Kidney glomerular epithelial cell (primary cell): ENCODE data around the gene CARM1.
"Not testable (repeated sequence)": the region's sequence is repeated elsewhere in the genome, so short reads cannot be mapped to it uniquely, and the experiment has no call there.

Experiments
- DNase-seq: peaks from one replicate; lab custom pipeline; 2025; lab: John Stamatoyannopoulos, UW

The CARM1 gene

GRCh38 chr19:10928563-10929401 lies 57.4 kb downstream of the CARM1 start, which contains the start of the genes TIMM29 and YIPF2:
TIMM29 (plus strand) TSS chr19:10928811; CDS start chr19:10928823, 12 bp downstream.
YIPF2 (minus strand) TSS chr19:10928639; CDS start chr19:10928410, 229 bp downstream.
- DNase-seq, result peak; percentile 93

GRCh38 chr19:10929402-10929794 lies 58.0 kb downstream of the CARM1 start:
- no peak for DNase-seq

GRCh38 chr19:10935371-10936059 lies 64.2 kb downstream of the CARM1 start:
- no peak for DNase-seq

GRCh38 chr19:10936661-10937084 lies 65.3 kb downstream of the CARM1 start:
- peak; percentile 53 for DNase-seq

GRCh38 chr19:10941649-10942048 lies 70.3 kb downstream of the CARM1 start:
- not testable (repeated sequence) for DNase-seq

GRCh38 chr19:10943412-10943811 lies 72.1 kb downstream of the CARM1 start:
- not testable (repeated sequence) for DNase-seq

- no peak for DNase-seq
Measured at GRCh38 chr19:10945264-10945663, 73.9 kb downstream of the CARM1 start.

GRCh38 chr19:10946958-10947657 lies 75.8 kb downstream of the CARM1 start:
- DNase-seq, result peak; percentile 72

- no peak for DNase-seq
Measured at GRCh38 chr19:10952809-10953208, 81.5 kb downstream of the CARM1 start.

GRCh38 chr19:10959277-10959968 lies 88.1 kb downstream of the CARM1 start:
- DNase-seq, result not testable (repeated sequence)

- peak; percentile 85 for DNase-seq
Measured at GRCh38 chr19:10960314-10961072, 89.1 kb downstream of the CARM1 start, which contains the start of gene SMARCA4. SMARCA4 (plus strand) TSS chr19:10961030; CDS start chr19:10984152, 23,122 bp downstream.

GRCh38 chr19:10961073-10961860 lies 89.9 kb downstream of the CARM1 start:
- peak; percentile 64 for DNase-seq

GRCh38 chr19:10962863-10963262 lies 91.5 kb downstream of the CARM1 start:
- no peak for DNase-seq

- no peak for DNase-seq
Measured at GRCh38 chr19:10963865-10964264, 92.5 kb downstream of the CARM1 start.

- DNase-seq, result no peak
Measured at GRCh38 chr19:10964903-10965302, 93.5 kb downstream of the CARM1 start.

GRCh38 chr19:10965398-10965797 lies 94.0 kb downstream of the CARM1 start:
- no peak for DNase-seq

- no peak for DNase-seq
Measured at GRCh38 chr19:10966809-10967208, 95.5 kb downstream of the CARM1 start.

- DNase-seq, result peak; percentile 30
Measured at GRCh38 chr19:10968527-10969135, 97.3 kb downstream of the CARM1 start.

GRCh38 chr19:10971107-10971726 lies 99.9 kb downstream of the CARM1 start:
- no peak for DNase-seq
